Left ventricle myocardium inferior (tissue), 1 donor: Measurements from ENCODE around the gene HP. TPM values are rescaled to one million over a fixed set of nuclear protein-coding genes. Genes with fewer than 3 reads are reported as not detected.
A peak's percentile ranks its signal among the peaks of the same experiment; 100 is the strongest.
"Not testable (repeated sequence)": the region's sequence is repeated elsewhere in the genome, so short reads cannot be mapped to it uniquely, and the experiment has no call there.

Experiments
- DNase-seq: peaks from one replicate; pipeline ENCODE4 v3.0.0-alpha.2; 2020
- H3K27ac ChIP-seq: fragments of 200-600 bp; replicated peaks from 2 replicates; pipeline ENCODE4 v1.8.0; 2021
- H3K27me3 ChIP-seq: fragments of 200-600 bp; 2 replicates; pipeline ENCODE4 v1.8.0; 2021; ENCODE audit warnings: low read depth
- H3K36me3 ChIP-seq: fragments of 200-600 bp; 2 replicates; pipeline ENCODE4 v1.8.0; 2021
- H3K4me1 ChIP-seq: fragments of 200-600 bp; 2 replicates; pipeline ENCODE4 v1.8.0; 2021
- H3K4me3 ChIP-seq: fragments of 200-600 bp; 2 replicates; pipeline ENCODE4 v1.8.0; 2021; ENCODE audit warnings: mild to moderate bottlenecking, moderate library complexity
- H3K9me3 ChIP-seq: fragments of 200-600 bp; replicated peaks from 2 replicates; pipeline ENCODE4 v1.8.0; 2021
- CTCF ChIP-seq: fragments of 200-600 bp; IDR thresholded peaks from 2 replicates; pipeline ENCODE4 v1.8.0; 2021; ENCODE audit warnings: antibody characterized with exemption, mild to moderate bottlenecking, borderline replicate concordance
- intact Hi-C: fragments of 100-400 bp; cut with micrococcal nuclease; formaldehyde crosslinking; loops from one replicate; pipeline ENCODE4 v1.11.0; 2022
- long read RNA-seq: library from polyadenylated mRNA; unstranded; transcript quantifications from one replicate; pipeline ENCODE4 v2.0.0, GENCODE V29; 2021
- total RNA-seq: library from RNA; stranded (reverse); fragmentation: NEBNext Ultra II Directional; extraction: Animal tissue kit (Norgen Biotek cat#: 25700); gene quantifications from one replicate; pipeline ENCODE4 v1.2.1, GENCODE V29; 2021
- donor health status: DM: no; HTN: yes; CAD: no; lungs with severe emphysema.

The HP gene, protein sequence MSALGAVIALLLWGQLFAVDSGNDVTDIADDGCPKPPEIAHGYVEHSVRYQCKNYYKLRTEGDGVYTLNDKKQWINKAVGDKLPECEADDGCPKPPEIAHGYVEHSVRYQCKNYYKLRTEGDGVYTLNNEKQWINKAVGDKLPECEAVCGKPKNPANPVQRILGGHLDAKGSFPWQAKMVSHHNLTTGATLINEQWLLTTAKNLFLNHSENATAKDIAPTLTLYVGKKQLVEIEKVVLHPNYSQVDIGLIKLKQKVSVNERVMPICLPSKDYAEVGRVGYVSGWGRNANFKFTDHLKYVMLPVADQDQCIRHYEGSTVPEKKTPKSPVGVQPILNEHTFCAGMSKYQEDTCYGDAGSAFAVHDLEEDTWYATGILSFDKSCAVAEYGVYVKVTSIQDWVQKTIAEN
- 1.6 TPM for total RNA-seq
- long read RNA-seq, partial matches to known transcripts: 0 of 2 reads
- long read RNA-seq, other reads (novel, unspliced or antisense): 1 of 2 reads

DNA sequence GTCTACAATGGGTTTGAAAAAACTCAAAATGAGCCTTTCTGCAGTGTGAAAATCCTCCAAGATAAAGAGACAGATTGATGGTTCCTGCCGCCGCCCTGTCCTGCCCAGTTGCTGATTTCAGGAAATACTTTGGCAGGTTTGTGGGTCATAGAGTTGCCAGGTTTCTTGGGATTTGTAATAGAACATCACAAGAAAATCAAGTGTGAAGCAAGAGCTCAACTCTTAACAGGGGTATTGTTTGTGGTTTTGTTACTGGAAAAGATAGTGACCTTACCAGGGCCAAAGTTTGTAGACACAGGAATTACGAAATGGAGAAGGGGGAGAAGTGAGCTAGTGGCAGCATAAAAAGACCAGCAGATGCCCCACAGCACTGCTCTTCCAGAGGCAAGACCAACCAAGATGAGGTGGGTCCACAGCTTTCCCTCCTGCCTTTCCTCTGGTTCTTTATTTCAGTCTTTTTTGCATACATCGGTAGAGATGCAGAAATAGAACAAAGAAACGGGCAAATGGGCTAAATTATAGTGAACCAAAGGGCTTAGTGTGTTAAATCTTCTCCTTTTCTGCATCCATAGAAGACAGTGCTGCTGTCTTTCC is at the start of gene HP:
TSS of gene HP (plus strand) at position 252 of the 594 bp plus-strand sequence. CDS start at position 400, 148 bp downstream.
- intact Hi-C loops, H3K27me3 ChIP-seq, H3K27ac ChIP-seq, DNase-seq, H3K4me3 ChIP-seq, H3K36me3 ChIP-seq, H3K9me3 ChIP-seq, H3K4me1 ChIP-seq: not testable (repeated sequence)

DNA sequence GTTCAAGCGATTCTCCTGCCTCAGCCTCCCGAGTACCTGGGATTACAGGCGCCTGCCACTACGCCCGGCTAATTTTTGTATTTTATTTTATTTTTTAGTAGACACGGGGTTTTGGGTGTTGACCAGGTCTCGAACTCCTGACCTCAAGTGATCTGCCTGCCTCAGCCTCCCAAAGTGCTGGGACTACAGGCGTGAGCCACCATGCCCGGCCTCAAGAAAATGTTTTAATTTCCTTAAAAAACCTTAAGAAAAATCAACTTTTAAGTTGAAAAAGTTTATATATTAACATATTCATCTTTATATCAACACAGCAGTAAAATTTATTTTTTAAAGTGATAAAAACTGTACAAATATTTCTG is 46.3 kb upstream of the HP start:
- peak overlapping the region; percentile 87 for H3K4me3 ChIP-seq
- intact Hi-C loops, H3K36me3 ChIP-seq, DNase-seq, H3K27me3 ChIP-seq, H3K9me3 ChIP-seq: not testable (repeated sequence)
- peak overlapping the region; percentile 74 for H3K27ac ChIP-seq
- peaks cover 17% of the 10 kb centered on the region for H3K4me1 ChIP-seq

- intact Hi-C loops: no loop called here
- Histone ChIP-seq H3K27me3 (no peaks in the 10 kb centered on the region), H3K4me3 (peak within 1 kb of the TSS; percentile 87), H3K9me3 (no peaks in the 10 kb centered on the region), H3K27ac (peak within 1 kb of the TSS; percentile 74), H3K36me3 (no peaks in the 10 kb centered on the region), H3K4me1 (peaks cover 23% of the 10 kb centered on the region)
- TF ChIP-seq CTCF: peak; percentile 44
- peak; percentile 98 for DNase-seq
These were observed 45.7 kb upstream of the HP start, which contains the start of gene DHODH for GRCh38 chr16:72008424-72009216. TSS of gene DHODH (plus strand) at chr16:72008744. CDS start at chr16:72008765, 21 bp downstream.

DNA sequence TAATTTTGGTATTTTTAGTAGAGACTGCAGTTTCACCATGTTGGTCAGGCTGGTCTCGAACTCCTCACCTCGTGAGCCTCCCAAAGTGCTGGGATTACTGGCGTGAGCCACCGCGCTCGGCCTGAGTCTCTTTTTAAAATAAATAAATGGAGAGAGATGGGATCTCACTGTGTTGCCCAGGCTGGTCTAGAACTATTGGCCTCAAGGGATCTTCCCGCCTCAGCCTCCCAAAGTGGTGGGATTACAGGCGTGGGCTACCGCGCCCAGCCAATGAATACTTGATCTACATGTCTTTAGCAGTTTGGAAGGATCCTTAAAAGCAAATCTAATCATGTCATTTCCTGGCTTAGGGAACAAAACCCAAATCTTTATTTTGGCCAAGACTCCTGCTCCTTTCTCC is 44.5 kb upstream of the HP start:
- H3K36me3 ChIP-seq: no peaks in the 10 kb centered on the region
- DNase-seq: no peak
- TF ChIP-seq CTCF: no peak
- no peak overlapping the region for H3K4me3 ChIP-seq
- intact Hi-C loops: no loop called here
- peaks cover 35% of the 10 kb centered on the region for H3K4me1 ChIP-seq
- no peak overlapping the region for H3K27ac ChIP-seq
- H3K9me3 ChIP-seq: no peaks in the 10 kb centered on the region
- no peaks in the 10 kb centered on the region for H3K27me3 ChIP-seq

DNA sequence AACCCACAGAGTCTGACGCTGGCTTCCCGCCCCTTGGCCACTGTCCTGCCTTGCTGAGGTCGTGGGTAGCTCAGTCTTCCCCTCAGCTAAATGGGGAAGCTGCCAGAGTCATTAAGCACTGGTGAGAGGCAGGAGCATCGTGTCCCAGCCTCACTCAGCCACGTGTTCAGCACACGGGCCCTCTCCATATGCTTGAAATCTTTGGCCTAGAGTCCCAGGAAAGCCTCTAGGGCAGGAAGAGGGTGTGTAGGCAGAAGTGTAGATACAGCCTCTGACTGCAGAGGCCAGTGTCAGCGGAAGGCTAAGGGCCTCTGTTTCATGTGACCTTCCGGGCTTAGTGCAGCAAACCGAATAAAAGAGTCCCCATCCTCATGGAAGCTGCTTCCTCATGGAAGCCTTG is 41.7 kb upstream of the HP start:
- no peaks in the 10 kb centered on the region for H3K36me3 ChIP-seq
- H3K4me3 ChIP-seq: no peak overlapping the region
- no peak for TF ChIP-seq CTCF
- intact Hi-C loops: no loop called here
- no peaks in the 10 kb centered on the region for H3K9me3 ChIP-seq
- peak overlapping the region; percentile 83 for H3K27ac ChIP-seq
- peaks cover 46% of the 10 kb centered on the region for H3K4me1 ChIP-seq
- no peak for DNase-seq
- H3K27me3 ChIP-seq: no peaks in the 10 kb centered on the region

DNA sequence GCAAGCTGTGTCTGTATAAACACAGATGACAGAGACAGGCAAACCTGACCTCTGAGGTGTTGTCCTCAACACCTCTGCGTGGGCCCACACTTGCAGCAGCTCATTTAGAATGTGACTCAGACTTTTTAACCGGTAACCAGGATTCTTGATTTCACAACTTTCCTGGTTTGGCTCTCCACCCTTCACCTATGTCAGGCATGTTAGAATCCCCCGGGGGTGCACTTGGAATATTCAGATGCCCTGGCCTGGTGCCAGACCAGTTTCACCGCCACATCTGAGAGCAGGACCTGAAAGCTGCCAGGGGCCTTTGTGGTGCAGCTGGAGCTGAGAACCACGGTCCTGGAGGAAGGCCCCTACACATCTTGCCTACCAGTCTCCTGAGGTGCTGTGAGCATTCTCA is 40.9 kb upstream of the HP start:
- no peaks in the 10 kb centered on the region for H3K27me3 ChIP-seq
- H3K27ac ChIP-seq: peak overlapping the region; percentile 83
- TF ChIP-seq CTCF: no peak
- H3K4me1 ChIP-seq: peaks cover 44% of the 10 kb centered on the region
- peak overlapping the region; percentile 45 for H3K4me3 ChIP-seq
- no peaks in the 10 kb centered on the region for H3K9me3 ChIP-seq
- intact Hi-C loops: no loop called here
- DNase-seq: peak; percentile 26
- H3K36me3 ChIP-seq: no peaks in the 10 kb centered on the region
